Activated T-cell treated with anti-CD3 and anti-CD28 coated beads for 1 hour (primary cell): ENCODE results near the gene KNDC1.

Experiments
- DNase-seq: peaks from one replicate; pipeline ENCODE4 v3.0.0-alpha.2; 2020; ENCODE audit warnings: low read depth

KNDC1 gene

GRCh38 chr10:133206356-133207040 lies 46.5 kb downstream of the KNDC1 start:
- no peak for DNase-seq

- no peak for DNase-seq
Measured at GRCh38 chr10:133207041-133207600, 47.1 kb downstream of the KNDC1 start.

- DNase-seq, result no peak
Measured at GRCh38 chr10:133207627-133208026, 47.6 kb downstream of the KNDC1 start.

- DNase-seq, result no peak
Measured at GRCh38 chr10:133208466-133208865, 48.4 kb downstream of the KNDC1 start.

- no peak for DNase-seq
Measured at GRCh38 chr10:133209117-133209516, 49.1 kb downstream of the KNDC1 start.

GRCh38 chr10:133209641-133210040 lies 49.6 kb downstream of the KNDC1 start:
- DNase-seq, result no peak

GRCh38 chr10:133210398-133211140 lies 50.5 kb downstream of the KNDC1 start:
- no peak for DNase-seq

- DNase-seq, result no peak
Measured at GRCh38 chr10:133211141-133211830, 51.3 kb downstream of the KNDC1 start.

- no peak for DNase-seq
Measured at GRCh38 chr10:133211959-133212852, 52.2 kb downstream of the KNDC1 start.

GRCh38 chr10:133212853-133213494 lies 53.0 kb downstream of the KNDC1 start:
- no peak for DNase-seq

- DNase-seq, result no peak
Measured at GRCh38 chr10:133213641-133214467, 53.8 kb downstream of the KNDC1 start.

GRCh38 chr10:133214468-133215410 lies 54.7 kb downstream of the KNDC1 start:
- DNase-seq, result no peak

GRCh38 chr10:133215586-133215985 lies 55.6 kb downstream of the KNDC1 start:
- no peak for DNase-seq

- DNase-seq, result no peak
Measured at GRCh38 chr10:133216776-133217175, 56.8 kb downstream of the KNDC1 start.

- no peak for DNase-seq
Measured at GRCh38 chr10:133217800-133218589, 58.0 kb downstream of the KNDC1 start.

GRCh38 chr10:133218891-133219290 lies 58.9 kb downstream of the KNDC1 start:
- DNase-seq, result no peak

- no peak for DNase-seq
Measured at GRCh38 chr10:133219782-133220181, 59.8 kb downstream of the KNDC1 start.

- DNase-seq, result no peak
Measured at GRCh38 chr10:133221331-133221730, 61.3 kb downstream of the KNDC1 start.
